Measurements from ENCODE around the gene TMEM120A. TPM values are rescaled to one million over a fixed set of nuclear protein-coding genes. Genes with fewer than 3 reads are reported as not detected.

Gene TMEM120A
- total RNA-seq, 2 donors from 2014 or later = 35.3 to 50.0 TPM

- H3K27me3 ChIP-seq = no peaks in the 10 kb centered on the region
- no peak overlapping the region for H3K4me3 ChIP-seq
- H3K36me3 ChIP-seq = peaks cover 8% of the 10 kb centered on the region
- no peaks in the 10 kb centered on the region for H3K9me3 ChIP-seq
- peak; percentile 82 for DNase-seq (ENCODE audit: low spot score)
- peaks cover 0 to 58% of the 10 kb centered on the region in 2 donors for H3K4me1 ChIP-seq
- peak overlapping the region; percentile 80 to 85 for H3K27ac ChIP-seq
- TF ChIP-seq CTCF (IDR thresholded peaks at IDR 0.05) = no peak
Observed at GRCh38 chr7:75962607-75963380, 31.6 kb downstream of the TMEM120A start.

GRCh38 chr7:75961218-75961617, 33.2 kb downstream of the TMEM120A start:
- Histone ChIP-seq H3K4me1 (peaks cover 0 to 43% of the 10 kb centered on the region in 2 donors), H3K9me3 (no peaks in the 10 kb centered on the region), H3K27ac (peak overlapping the region in 1 of 2 donors; percentile 85), H3K4me3 (no peak overlapping the region), H3K36me3 (peaks cover 8% of the 10 kb centered on the region), H3K27me3 (no peaks in the 10 kb centered on the region)
- no peak for TF ChIP-seq CTCF (IDR thresholded peaks at IDR 0.05)
- DNase-seq (ENCODE audit: low spot score) = no peak

- TF ChIP-seq CTCF (IDR thresholded peaks at IDR 0.05) = no peak
- peaks cover 13% of the 10 kb centered on the region for H3K36me3 ChIP-seq
- DNase-seq (ENCODE audit: low spot score) = no peak
Observed at GRCh38 chr7:75960372-75960771, 34.0 kb downstream of the TMEM120A start.

GRCh38 chr7:75958802-75959543, 35.4 kb downstream of the TMEM120A start:
- Histone ChIP-seq H3K4me1 (peaks cover 0 to 28% of the 10 kb centered on the region in 2 donors), H3K27me3 (no peaks in the 10 kb centered on the region), H3K27ac (no peak overlapping the region), H3K36me3 (peaks cover 27% of the 10 kb centered on the region), H3K4me3 (no peak overlapping the region), H3K9me3 (no peaks in the 10 kb centered on the region)
- no peak for DNase-seq (ENCODE audit: low spot score)
- TF ChIP-seq CTCF (IDR thresholded peaks at IDR 0.05) = no peak

More at GRCh38 chr7:75960372-75960771, 34.0 kb downstream of the TMEM120A start:
- Histone ChIP-seq H3K27me3 (no peaks in the 10 kb centered on the region), H3K9me3 (no peaks in the 10 kb centered on the region), H3K27ac (no peak overlapping the region), H3K4me1 (peaks cover 0 to 35% of the 10 kb centered on the region in 2 donors), H3K4me3 (no peak overlapping the region)

- H3K27me3 ChIP-seq = no peaks in the 10 kb centered on the region
Observed at GRCh38 chr7:75957021-75957736, 37.2 kb downstream of the TMEM120A start.

More at GRCh38 chr7:75957021-75957736, 37.2 kb downstream of the TMEM120A start:
- no peak for TF ChIP-seq CTCF (IDR thresholded peaks at IDR 0.05)
- Histone ChIP-seq H3K4me3 (no peak overlapping the region), H3K27ac (no peak overlapping the region), H3K9me3 (no peaks in the 10 kb centered on the region), H3K36me3 (peaks cover 30% of the 10 kb centered on the region), H3K4me1 (peaks cover 0 to 10% of the 10 kb centered on the region in 2 donors)
- DNase-seq (ENCODE audit: low spot score) = no peak

Measured in right atrium auricular region (tissue), 2 donors.